Umbilical cord (tissue), 2 donors: ENCODE results near the gene PKN2. TPM values are rescaled to one million over a fixed set of nuclear protein-coding genes. Genes with fewer than 3 reads are reported as not detected.
"Not testable (repeated sequence)": the region's sequence is repeated elsewhere in the genome, so short reads cannot be mapped to it uniquely, and the experiment has no call there.

ENCODE experiments used
- DNase-seq: peaks from one replicate; pipeline ENCODE4 v3.0.0-alpha.2; 2015; ENCODE audit warnings: low spot score
- total RNA-seq: library from RNA; depleted of rRNA; stranded (reverse); fragments of >200 nt; gene quantifications from one replicate; pipeline ENCODE4 v1.2.3, GENCODE V29; 2014; ENCODE audit warnings: low replicate concordance; ENCODE audit not compliant: insufficient read depth

Gene PKN2
- total RNA-seq, 1 donor from 2014 or later: 33.2 TPM

DNA sequence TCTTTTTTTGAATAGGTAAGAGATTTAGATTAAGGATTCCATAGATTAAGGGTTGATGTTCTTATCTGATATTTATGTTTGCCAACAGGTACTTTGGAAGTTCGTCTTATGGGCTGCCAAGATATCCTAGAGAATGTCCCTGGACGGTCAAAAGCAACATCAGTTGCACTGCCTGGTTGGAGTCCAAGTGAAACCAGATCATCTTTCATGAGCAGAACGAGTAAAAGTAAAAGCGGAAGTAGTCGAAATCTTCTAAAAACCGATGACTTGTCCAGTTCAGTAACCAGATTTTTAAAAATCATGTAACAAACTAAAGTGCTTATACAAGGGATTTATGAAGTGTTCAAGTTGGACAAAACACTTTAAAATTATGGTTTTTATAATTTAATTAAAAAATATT, 100.5 kb downstream of the PKN2 start:
- no peak for DNase-seq

- DNase-seq: no peak
Observed at GRCh38 chr1:88787023-88787903, 103.2 kb downstream of the PKN2 start.

DNA sequence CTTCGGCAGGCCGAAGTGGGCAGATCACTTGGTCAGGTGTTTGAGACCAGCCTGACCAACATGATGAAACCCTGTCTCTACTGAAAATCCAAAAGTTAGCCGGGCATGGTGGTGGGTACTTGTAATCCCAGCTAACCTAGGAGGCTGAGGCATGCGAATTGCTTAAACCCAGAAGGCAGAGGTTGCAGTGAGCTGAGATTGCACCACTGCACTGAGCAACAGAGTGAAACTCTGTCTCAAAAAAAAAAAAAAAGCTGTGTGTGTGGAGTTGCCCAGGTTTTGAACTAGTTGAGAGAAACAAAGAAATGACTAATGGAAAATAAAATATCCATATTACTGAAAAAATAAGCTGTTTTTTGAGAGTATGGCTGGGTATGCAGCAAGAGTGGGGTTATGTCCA, 107.1 kb downstream of the PKN2 start:
- DNase-seq: no peak

DNA sequence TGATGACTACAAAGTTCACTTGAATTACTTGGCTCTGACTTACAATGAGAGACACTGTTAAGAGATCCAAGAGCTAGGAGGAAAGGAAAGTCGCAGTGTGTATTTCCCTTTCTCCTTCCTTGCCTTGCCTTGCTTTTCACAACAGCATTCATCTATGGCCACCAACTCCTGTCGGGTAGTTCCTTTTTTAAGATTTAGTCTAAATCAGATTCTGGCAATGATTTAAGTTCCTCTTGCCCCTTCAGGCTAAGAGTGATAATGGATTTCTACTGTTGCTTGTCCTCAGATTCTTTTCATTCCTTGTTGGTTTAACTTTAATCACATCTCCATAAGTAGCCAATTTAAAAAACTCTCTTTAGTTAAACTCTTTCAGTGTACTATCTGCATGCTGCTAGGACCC, 115.4 kb downstream of the PKN2 start:
- DNase-seq: no peak

- no peak for DNase-seq
Observed at GRCh38 chr1:88800382-88801051, 116.4 kb downstream of the PKN2 start.

DNA sequence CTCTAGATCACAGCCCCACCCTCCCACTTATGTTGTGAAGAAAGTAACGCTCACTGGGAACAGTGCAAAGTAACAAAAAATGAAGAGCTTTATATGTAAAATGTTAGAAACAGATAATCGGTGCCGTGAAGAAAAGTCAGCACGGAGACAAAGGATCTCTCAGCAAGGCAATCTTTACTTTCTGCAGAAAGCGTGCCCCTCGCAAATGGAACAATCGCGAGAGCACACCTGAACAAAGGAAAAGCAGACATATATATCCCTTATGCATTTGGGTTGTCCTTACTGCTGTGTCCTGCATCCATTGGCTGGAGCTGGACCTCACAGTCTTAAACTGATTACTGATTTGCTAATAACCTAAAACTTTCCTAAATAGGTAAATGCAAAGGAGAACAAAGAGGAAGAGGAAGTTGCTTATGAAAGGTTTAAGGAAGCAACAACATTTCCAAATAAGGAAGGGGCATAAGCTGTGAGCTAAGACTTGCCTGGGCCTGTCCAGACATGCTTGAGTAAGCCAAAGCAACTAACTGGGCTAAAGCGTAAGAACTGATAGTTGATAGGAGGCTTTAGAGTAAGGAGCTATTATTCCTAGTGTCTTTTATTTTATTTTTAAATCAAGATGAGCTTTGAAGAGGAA, 117.6 kb downstream of the PKN2 start:
- DNase-seq: no peak

DNA sequence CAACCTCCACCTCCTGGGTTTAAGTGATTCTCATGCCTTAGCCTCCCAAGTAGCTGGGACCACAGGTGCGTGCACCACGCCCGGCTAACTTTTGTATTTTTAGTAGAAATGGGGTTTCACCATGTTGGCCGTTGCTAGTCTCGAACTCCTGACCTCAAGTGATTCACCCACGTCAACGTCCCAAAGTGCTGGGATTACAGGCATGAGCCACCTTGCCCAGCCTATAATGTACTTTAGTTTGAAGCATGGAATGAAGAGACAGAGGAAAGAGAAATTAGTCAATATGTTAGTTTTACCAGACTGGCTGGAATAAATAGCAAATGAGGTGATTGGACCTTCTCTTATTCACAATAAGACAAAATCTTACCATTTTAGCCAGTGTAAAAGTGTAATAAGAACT, 118.3 kb downstream of the PKN2 start:
- DNase-seq: no peak

GRCh38 chr1:88802950-88803349, 118.9 kb downstream of the PKN2 start:
- no peak for DNase-seq

DNA sequence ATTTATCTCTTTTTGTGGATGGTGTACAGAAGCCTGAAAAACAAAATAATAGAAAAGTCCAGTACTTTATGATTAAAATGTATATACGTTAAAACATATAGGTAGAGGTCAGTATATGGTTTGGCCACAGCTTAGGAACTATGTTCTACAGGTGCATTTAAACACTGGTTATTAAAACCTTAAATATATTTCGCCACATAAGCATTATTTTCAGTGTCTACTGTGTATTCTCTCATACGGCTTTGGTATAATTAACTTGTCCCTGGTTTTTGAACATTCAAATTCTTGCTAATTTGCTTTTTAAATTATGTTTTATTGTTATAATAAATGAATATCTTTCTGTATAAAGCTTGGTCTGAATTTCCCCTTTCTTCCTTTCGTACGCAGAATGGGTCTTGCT, 119.4 kb downstream of the PKN2 start:
- DNase-seq: no peak

GRCh38 chr1:88812366-88812765, 128.3 kb downstream of the PKN2 start:
- no peak for DNase-seq

- DNase-seq: no peak
Observed at GRCh38 chr1:88813471-88813870, 129.4 kb downstream of the PKN2 start.

DNA sequence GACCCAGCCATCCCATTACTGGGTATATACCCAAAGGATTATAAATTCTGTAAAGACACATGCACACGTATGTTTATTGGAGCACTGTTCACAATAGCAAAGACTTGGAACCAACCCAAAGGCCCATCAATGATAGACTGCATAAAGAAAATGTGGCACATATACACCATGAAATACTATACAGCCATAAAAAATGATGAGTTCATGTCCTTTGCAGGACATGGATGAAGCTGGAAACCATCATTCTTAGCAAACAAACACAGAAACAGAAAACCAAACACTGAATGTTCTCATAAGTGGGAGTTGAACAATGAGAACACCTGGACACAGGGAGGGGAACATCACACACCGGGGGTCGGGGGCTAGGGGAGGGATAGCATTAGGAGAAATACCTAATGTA, 135.6 kb downstream of the PKN2 start:
- not testable (repeated sequence) for DNase-seq

DNA sequence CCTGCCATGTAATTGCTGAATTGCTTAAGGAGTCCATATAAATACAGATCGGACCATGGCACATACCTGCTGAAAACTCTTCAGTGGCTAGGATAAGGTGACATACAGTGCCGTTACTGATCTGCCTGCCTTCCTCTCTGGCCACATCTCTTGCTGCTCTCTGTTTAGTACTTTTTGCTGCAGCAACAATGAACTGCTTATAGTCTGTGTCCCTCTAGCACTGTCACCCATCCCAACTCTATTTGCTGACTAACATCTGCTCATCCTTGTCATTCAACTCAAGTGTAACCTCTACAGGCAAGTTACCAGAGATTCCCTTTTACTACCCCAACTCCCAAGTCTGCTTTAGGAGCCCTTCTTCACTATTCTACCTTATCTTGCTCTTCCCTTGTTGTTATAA, 141.6 kb downstream of the PKN2 start:
- no peak for DNase-seq

- no peak for DNase-seq
Observed at GRCh38 chr1:88847643-88848042, 163.6 kb downstream of the PKN2 start.

DNA sequence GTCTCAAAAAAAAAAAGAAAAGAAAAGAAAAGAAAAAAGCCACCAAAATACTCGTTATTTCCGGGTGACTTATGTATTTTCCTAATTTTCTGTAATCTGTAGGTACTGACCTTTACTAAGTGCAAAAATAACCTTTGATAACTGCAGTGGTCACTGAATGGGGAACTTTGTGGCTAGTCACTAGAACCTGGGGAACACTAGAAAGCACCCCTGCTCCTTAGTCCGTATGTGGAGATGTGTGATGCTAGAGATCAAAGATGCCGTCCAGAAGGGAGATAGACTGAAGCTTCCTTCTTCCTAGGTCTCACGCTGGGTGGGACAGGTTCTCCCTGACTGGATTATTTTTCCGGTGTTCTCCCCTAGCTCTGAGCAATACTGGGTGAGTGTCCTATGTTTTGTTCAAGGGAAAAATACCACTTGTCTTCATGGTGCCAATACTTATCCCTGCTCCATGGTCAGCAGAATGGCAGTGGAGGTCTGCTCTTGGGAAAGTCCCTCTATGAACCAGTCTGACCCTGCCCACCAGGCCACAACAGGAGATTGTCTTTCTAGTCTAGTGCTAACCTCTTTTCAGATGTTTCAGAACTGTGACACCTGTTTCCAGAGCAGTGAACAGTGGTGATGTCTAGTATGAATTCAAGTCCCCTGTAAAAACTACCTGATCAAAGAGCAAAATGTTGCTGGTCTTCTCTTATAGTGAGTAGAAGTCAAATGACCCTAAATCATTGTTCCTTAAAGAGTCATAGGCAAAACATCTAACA, 167.4 kb downstream of the PKN2 start:
- DNase-seq: no peak

DNA sequence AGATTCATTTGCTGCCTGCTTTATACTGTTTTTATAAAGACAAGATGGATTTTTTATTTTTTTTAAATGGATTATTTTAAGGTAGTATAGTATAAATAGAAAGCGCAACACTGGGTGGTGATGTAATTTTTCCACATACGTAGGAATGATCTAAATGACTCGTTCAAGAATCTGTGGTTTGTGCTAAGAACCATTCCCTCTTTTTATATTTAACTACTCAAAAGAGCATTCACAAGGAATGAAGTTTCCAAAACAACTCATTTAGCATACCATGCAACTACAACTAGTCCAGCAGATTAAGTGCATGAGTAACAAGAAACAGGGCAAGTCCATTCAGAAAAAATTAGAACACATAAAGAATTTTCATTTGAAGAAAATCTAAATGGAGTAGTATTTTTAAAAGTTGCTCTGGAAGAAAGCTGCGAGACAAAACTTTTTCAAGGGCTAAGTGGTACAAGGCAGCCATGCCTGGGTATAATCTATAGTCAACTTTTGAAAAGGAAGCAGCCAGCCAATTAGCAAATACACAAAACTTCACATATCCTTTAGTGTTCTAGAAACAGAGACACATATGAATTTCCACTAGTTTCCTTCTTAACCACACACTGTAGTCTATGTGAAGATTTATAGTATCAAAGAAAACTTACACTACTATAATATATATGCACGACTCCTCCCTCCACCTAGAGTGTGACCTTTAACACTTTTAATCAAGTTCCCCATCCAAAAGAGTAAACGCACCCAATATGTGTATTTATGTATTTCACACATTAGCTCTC, 183.9 kb downstream of the PKN2 start:
- peak; percentile 28 for DNase-seq

GRCh38 chr1:88869644-88870043, 185.6 kb downstream of the PKN2 start:
- not testable (repeated sequence) for DNase-seq

DNA sequence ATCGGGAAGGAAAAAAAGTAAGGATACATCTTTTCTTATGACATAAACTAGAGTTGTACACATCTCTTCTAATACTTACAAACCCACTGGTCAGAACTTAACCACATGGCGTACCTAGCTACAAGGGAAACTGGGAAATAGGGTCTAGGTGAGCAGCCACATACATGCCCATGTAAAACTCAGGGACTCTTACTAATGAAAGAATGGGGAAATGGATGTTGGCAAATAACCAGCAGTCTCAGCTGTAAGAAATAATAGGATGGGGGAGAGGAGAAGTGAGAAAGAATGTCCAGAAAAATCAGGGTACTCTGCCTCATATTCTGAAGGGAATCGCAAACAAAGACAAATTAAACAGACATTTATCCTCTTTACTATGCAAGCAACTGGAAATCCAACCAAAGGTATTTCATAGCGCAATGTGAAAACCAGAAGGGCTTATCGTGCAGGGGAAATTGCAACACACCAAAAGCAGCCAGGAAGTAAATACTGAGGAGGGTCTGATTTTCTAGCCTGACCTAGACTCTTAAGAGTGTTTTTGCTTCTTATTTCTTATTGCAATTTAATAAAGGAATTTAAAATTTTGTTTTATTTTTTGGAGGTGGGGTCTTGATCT, 189.8 kb downstream of the PKN2 start:
- DNase-seq: peak; percentile 6

DNA sequence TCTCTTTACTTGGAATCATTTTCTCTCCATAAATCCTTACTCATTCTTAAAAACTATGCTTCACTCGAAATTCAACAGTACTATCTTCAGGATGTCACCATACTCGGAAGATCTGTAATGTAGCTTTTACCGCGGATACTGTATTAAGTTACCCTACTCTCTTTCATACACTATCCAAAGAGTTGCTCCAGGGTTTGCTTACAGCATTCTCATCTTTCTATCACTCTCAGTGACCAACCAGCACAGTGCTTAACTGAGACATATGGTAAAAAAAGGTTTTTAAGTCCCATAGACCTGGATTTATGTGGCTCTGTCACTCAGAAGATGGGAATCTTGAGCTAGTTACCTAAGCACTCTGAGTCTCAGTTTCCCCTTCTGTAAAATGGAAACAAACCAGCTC, 191.5 kb downstream of the PKN2 start:
- no peak for DNase-seq

- DNase-seq: peak; percentile 72
Observed at GRCh38 chr1:88876573-88877365, 192.7 kb downstream of the PKN2 start.
